Measurements from ENCODE around the gene LRRN2. TPM values are rescaled to one million over a fixed set of nuclear protein-coding genes. Genes with fewer than 3 reads are reported as not detected.
"Not testable (repeated sequence)": the region's sequence is repeated elsewhere in the genome, so short reads cannot be mapped to it uniquely, and the experiment has no call there.

LRRN2 gene
- polyA plus RNA-seq (2014; cell fraction: cytosol; rRNA removed) = 1.8 and 2.0 TPM in 2 replicates
- 1.6 and 2.1 TPM in 2 replicates for polyA plus RNA-seq (2014; cell fraction: nucleus; rRNA removed)

GRCh38 chr1:204685236-204686006 is at the start of gene LRRN2:
Gene LRRN2 (minus strand): TSS chr1:204685738. CDS start chr1:204619992, 65,746 bp downstream.
- DNase-seq (ENCODE audit: low spot score) = peak; percentile 39

- DNase-seq (ENCODE audit: low spot score) = no peak
Observed at GRCh38 chr1:204735042-204735441, 49.5 kb upstream of the LRRN2 start.

- no peak for DNase-seq (ENCODE audit: low spot score)
Observed at GRCh38 chr1:204733869-204734596, 48.5 kb upstream of the LRRN2 start.

GRCh38 chr1:204733289-204733688 is 47.8 kb upstream of the LRRN2 start:
- no peak for DNase-seq (ENCODE audit: low spot score)

- no peak for DNase-seq (ENCODE audit: low spot score)
Observed at GRCh38 chr1:204731985-204732575, 46.5 kb upstream of the LRRN2 start.

GRCh38 chr1:204731509-204731908 is 46.0 kb upstream of the LRRN2 start:
- DNase-seq (ENCODE audit: low spot score) = no peak

GRCh38 chr1:204730826-204731459 is 45.4 kb upstream of the LRRN2 start:
- DNase-seq (ENCODE audit: low spot score) = no peak

GRCh38 chr1:204729516-204729915 is 44.0 kb upstream of the LRRN2 start:
- DNase-seq (ENCODE audit: low spot score) = no peak

GRCh38 chr1:204728456-204728855 is 42.9 kb upstream of the LRRN2 start:
- DNase-seq (ENCODE audit: low spot score) = no peak

- DNase-seq (ENCODE audit: low spot score) = no peak
Observed at GRCh38 chr1:204728045-204728444, 42.5 kb upstream of the LRRN2 start.

- DNase-seq (ENCODE audit: low spot score) = not testable (repeated sequence)
Observed at GRCh38 chr1:204727438-204727837, 41.9 kb upstream of the LRRN2 start.

- no peak for DNase-seq (ENCODE audit: low spot score)
Observed at GRCh38 chr1:204726478-204726877, 40.9 kb upstream of the LRRN2 start.

GRCh38 chr1:204725821-204726448 is 40.4 kb upstream of the LRRN2 start:
- no peak for DNase-seq (ENCODE audit: low spot score)

GRCh38 chr1:204723131-204723787 is 37.7 kb upstream of the LRRN2 start:
- DNase-seq (ENCODE audit: low spot score) = no peak

- no peak for DNase-seq (ENCODE audit: low spot score)
Observed at GRCh38 chr1:204721373-204722055, 36.0 kb upstream of the LRRN2 start.

GRCh38 chr1:204716660-204717059 is 31.1 kb upstream of the LRRN2 start:
- DNase-seq (ENCODE audit: low spot score) = no peak

GRCh38 chr1:204714861-204715511 is 29.4 kb upstream of the LRRN2 start:
- no peak for DNase-seq (ENCODE audit: low spot score)

GRCh38 chr1:204714194-204714860 is 28.8 kb upstream of the LRRN2 start:
- no peak for DNase-seq (ENCODE audit: low spot score)

GRCh38 chr1:204713541-204713940 is 28.0 kb upstream of the LRRN2 start:
- no peak for DNase-seq (ENCODE audit: low spot score)

All from SK-N-DZ (cell line).